A549 (cell line): ENCODE data around the gene ATP5PB.

Experiments
- CHD2 ChIP-seq: fragments of 150-350 bp; IDR thresholded peaks from 2 replicates; pipeline ENCODE4 v1.6.1; 2014; ENCODE audit warnings: low read length; ENCODE audit not compliant: partially characterized antibody
- CTCF ChIP-seq: fragments of >200 bp; sonication (Bioruptor Twin); formaldehyde crosslinking; IDR thresholded peaks from 3 replicates; pipeline ENCODE4 v1.5.1; 2016
- PBX3 ChIP-seq: IDR thresholded peaks from 2 replicates; pipeline ENCODE4 v1.6.1; 2012
- POLR2A ChIP-seq: IDR thresholded peaks from 2 replicates; pipeline ENCODE4 v1.6.1; 2012; ENCODE audit warnings: mild to moderate bottlenecking, low read length
- RARB ChIP-seq: fragments of 250-450 bp; sonication (Bioruptor Pico); IDR thresholded peaks from 2 replicates; pipeline ENCODE4 v1.8.0; 2021; ENCODE audit warnings: mild to moderate bottlenecking, moderate library complexity
- RCOR1 ChIP-seq: fragments of 150-350 bp; IDR thresholded peaks from 2 replicates; pipeline ENCODE4 v1.6.1; 2014; ENCODE audit warnings: antibody characterized with exemption, low read length, low read depth

GRCh38 chr1:111503585-111504060, 54.4 kb downstream of the ATP5PB start, which contains the start of the genes ADORA3 and TMIGD3:
- TF ChIP-seq RCOR1 = no peak
- TF ChIP-seq PBX3 = no peak
- TF ChIP-seq CHD2 = no peak
- no peak for TF ChIP-seq CTCF
- TF ChIP-seq POLR2A = no peak
- TF ChIP-seq RARB (CRISPR knock-in tag) = no peak
